ACC112 (cell line): Measurements from ENCODE around the gene ARFRP1.
A peak's percentile ranks its signal among the peaks of the same experiment; 100 is the strongest.
"Not testable (repeated sequence)": the region's sequence is repeated elsewhere in the genome, so short reads cannot be mapped to it uniquely, and the experiment has no call there.

ENCODE experiments used
- H2AFZ ChIP-seq: fragments of 200-600 bp; sonication (generic); one replicate; pipeline ENCODE4 v1.6.0; 2017; ENCODE audit warnings: antibody characterized with exemption, low read length; ENCODE audit not compliant: unreplicated experiment
- H3K27ac ChIP-seq: fragments of 200-600 bp; sonication (generic); 2 replicates; pipeline ENCODE4 v1.5.1; 2014; ENCODE audit warnings: low read depth, mild to moderate bottlenecking, antibody characterized with exemption, low read length, moderate library complexity
- H3K27me3 ChIP-seq: fragments of 200-600 bp; sonication (generic); 2 replicates; pipeline ENCODE4 v1.6.1; 2014; ENCODE audit warnings: mild to moderate bottlenecking, antibody characterized with exemption, low read length, moderate library complexity, mixed read lengths; ENCODE audit not compliant: insufficient read depth
- H3K36me3 ChIP-seq: fragments of 200-600 bp; sonication (generic); 2 replicates; pipeline ENCODE4 v1.6.1; 2016; ENCODE audit warnings: mild to moderate bottlenecking, antibody characterized with exemption, low read length, moderate library complexity, mixed read lengths; ENCODE audit not compliant: insufficient read depth
- H3K4me1 ChIP-seq: fragments of 200-600 bp; sonication (generic); one replicate; pipeline ENCODE4 v1.6.1; 2016; ENCODE audit warnings: low read length, mixed read lengths; ENCODE audit not compliant: insufficient read depth, unreplicated experiment, control insufficient read depth
- H3K4me3 ChIP-seq: fragments of 200-600 bp; sonication (generic); 2 replicates; pipeline ENCODE4 v1.5.1; 2014; ENCODE audit warnings: mild to moderate bottlenecking, low read depth, low read length
- H3K79me2 ChIP-seq: fragments of 200-600 bp; sonication (generic); one replicate; pipeline ENCODE4 v1.6.0; 2016; ENCODE audit warnings: low read length; ENCODE audit not compliant: control insufficient read depth, unreplicated experiment, insufficient read depth

The ARFRP1 gene

DNA sequence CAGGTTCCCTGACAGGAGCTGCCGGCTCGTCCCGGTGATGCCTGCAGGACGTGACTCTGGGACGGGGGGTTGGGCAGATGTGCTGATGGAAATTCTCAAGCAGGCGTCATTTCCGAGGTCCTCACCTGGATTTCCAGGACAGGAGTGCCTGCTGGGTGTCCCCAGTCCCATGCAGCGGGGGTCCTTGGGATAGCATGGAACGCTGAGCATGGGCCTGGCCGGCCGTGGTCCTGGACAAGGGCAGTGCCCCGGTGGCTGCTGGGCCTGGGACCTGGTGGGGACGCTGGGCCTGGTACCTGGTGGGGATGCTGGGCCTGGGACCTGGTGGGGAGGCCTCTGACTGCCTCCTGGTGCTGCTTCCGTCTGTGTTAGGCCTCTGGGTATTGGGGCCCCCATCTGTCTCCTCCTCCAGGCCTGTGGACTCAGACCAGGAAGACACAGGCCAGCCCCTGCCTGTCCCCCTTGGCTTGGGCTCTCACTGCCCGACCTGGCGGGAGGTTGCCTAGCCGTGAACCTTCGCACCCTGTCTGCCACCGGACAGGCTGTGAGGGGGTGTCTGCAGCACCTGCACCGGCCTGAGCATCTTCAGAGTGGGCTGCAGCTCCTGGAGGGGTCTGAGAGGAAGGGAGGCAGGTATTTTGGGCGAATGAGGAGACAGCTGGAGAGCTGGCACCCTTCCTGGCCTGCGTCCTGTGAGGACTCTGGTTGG is 43.5 kb downstream of the ARFRP1 start:
- no peak overlapping the region for H3K4me3 ChIP-seq
- no peak overlapping the region for H2AFZ ChIP-seq
- H3K36me3 ChIP-seq: 0 out of 2 replicates have a peak, but pooled peaks cover 3% of the 10 kb centered on the region
- no peaks in the 10 kb centered on the region for H3K27me3 ChIP-seq
- peaks cover 4% of the 10 kb centered on the region for H3K4me1 ChIP-seq
- peaks cover 18% of the 10 kb centered on the region for H3K79me2 ChIP-seq
- H3K27ac ChIP-seq: no peak overlapping the region

DNA sequence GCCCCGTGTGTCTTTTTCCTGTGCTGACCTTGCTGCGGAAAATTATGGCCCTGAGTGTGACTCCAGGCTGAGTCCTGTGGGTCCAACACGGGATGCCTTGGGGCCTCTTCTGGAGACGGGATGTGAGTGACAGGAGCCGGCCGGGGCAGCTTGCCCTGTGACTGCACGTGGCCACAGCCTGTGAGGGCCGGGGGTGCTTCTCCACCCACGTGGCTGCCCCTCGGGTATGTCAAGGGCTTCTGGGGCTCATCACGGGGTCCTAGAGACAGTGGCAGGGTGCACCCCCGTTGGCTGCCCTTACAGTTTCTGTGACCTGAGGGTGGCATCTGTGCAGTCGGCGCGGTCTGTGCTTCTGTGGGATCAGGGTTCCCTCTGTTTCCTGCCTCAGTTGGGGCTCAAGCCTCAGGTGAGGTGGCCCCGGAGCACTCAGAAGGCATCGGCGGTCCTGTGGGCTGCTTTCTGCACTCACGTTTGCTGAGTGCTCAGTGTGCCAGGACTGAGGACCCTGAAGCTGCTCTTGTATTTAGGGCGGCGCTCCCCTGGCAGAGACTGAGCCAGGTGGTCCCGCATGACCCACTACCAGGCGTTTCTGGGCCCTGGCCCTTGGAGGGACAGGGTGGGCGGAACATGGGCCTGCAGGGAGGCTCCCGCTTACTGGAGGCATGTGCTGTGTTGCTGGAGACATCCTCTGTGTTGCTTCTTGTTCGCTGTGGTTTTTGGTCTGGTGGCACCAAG is 44.3 kb downstream of the ARFRP1 start:
- Histone ChIP-seq H2AFZ (no peak overlapping the region), H3K36me3 (0 out of 2 replicates have a peak, but pooled peaks cover 3% of the 10 kb centered on the region), H3K27ac (no peak overlapping the region), H3K4me3 (no peak overlapping the region), H3K27me3 (no peaks in the 10 kb centered on the region), H3K79me2 (peaks cover 20% of the 10 kb centered on the region), H3K4me1 (peaks cover 6% of the 10 kb centered on the region)

DNA sequence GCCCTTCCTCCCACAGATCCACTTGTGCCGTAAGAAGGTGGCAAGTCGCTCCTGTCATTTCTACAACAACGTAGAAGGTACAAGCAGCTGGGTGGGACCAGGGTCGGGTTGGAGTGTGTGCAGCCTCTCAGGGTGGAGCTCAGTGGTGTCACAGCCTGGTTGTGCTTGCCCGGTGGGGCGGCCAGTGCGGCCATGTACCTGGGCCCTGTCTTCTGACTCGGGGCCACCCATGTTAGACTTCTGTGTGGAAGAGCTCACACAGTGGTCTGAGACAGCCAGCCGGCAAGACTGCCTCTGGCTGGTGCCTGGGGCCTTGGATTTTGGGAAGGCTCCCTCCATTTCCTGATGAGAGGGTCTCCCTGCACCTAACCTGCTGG is 45.0 kb downstream of the ARFRP1 start:
- Histone ChIP-seq H3K4me1 (peaks cover 6% of the 10 kb centered on the region), H3K79me2 (peaks cover 20% of the 10 kb centered on the region), H3K4me3 (no peak overlapping the region), H2AFZ (no peak overlapping the region), H3K27me3 (no peaks in the 10 kb centered on the region), H3K36me3 (0 out of 2 replicates have a peak, but pooled peaks cover 3% of the 10 kb centered on the region), H3K27ac (no peak overlapping the region)

DNA sequence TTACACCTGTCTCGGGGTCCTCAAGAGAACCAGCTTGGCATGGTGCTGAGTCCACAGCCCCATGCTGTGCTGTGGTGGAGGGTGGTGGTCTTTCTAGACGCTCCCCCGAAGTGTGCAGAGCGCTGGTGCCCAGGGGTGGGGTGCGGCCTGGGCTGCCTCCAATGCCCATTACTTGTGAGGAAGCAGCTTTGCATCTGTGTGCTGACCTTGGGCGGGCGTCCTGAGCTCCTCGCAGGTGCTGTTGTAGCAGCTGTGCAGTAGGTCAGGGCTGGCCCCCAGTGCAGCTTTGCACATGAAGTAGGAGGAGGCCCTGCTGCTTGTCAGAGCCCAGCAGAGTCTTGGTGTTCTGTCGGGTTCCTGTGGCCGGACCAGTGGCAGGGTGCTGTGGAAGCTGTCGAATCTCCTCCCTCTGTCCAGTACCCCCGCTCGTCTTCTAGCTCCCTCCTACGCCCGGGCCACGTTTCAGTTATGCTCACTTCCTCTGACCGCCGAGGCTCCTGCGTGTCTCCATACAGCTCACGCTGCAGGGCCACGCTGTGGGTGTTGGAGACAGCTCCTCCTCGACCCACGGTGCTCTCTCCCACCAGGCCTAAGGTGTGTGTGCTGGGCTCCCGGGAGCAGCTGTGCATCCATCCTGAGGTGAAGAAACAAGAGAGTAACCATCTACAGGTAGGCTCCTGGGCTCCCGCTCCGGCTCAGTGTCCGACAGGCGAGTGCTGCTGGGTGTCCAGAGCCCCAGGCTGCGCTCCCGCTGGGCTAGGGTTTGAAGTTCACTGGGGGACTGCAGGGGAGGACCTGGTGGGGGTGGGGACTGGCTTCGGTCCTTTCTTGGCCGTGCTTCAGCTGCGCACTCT is 45.6 kb downstream of the ARFRP1 start:
- H3K36me3 ChIP-seq: no peaks in the 10 kb centered on the region
- peaks cover 20% of the 10 kb centered on the region for H3K79me2 ChIP-seq
- no peak overlapping the region for H2AFZ ChIP-seq
- peaks cover 10% of the 10 kb centered on the region for H3K4me1 ChIP-seq
- H3K27me3 ChIP-seq: no peaks in the 10 kb centered on the region
- no peak overlapping the region for H3K4me3 ChIP-seq
- no peak overlapping the region for H3K27ac ChIP-seq

DNA sequence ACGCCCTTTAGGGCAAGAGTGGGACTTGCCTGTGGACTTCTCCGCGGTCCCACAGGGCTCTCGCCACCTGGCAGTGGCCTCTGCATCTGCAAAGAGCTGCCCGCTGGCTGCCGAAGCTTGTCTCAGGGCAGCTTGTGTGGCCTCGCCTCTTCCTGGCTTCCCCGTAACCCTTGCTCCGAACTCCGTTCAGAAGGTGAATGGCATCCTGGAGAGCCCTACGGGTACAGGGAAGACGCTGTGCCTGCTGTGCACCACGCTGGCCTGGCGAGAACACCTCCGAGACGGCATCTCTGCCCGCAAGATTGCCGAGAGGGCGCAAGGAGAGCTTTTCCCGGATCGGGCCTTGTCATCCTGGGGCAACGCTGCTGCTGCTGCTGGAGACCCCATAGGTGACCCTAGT is 46.7 kb downstream of the ARFRP1 start:
- peaks cover 14% of the 10 kb centered on the region for H3K4me1 ChIP-seq
- H3K27me3 ChIP-seq: no peaks in the 10 kb centered on the region
- H3K27ac ChIP-seq: no peak overlapping the region
- H3K36me3 ChIP-seq: no peaks in the 10 kb centered on the region
- no peak overlapping the region for H2AFZ ChIP-seq
- H3K79me2 ChIP-seq: peaks cover 20% of the 10 kb centered on the region
- H3K4me3 ChIP-seq: no peak overlapping the region

- no peaks in the 10 kb centered on the region for H3K36me3 ChIP-seq
- peaks cover 20% of the 10 kb centered on the region for H3K79me2 ChIP-seq
- no peaks in the 10 kb centered on the region for H3K27me3 ChIP-seq
- no peak overlapping the region for H3K4me3 ChIP-seq
- peaks cover 14% of the 10 kb centered on the region for H3K4me1 ChIP-seq
- H3K27ac ChIP-seq: no peak overlapping the region
- H2AFZ ChIP-seq: no peak overlapping the region
Observed at GRCh38 chr20:63660622-63661021, 47.2 kb downstream of the ARFRP1 start.

DNA sequence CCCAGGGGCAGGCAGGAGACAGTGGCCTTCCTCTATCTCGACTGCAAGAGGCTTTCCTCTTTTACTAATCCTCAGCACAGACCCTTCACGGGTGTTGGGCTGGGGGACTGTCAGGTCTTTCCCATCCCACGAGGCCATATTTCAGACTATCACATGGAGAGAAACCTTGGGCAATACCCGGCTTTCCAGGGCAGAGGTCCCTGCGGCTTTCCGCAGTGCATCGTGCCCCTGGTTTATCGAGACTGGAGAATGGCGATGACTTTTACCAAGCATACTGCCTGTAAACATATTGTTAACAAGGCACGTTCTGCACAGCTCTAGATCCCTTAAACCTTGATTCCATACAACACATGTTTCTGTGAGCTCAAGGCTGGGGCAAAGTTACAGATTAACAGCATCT is 47.6 kb downstream of the ARFRP1 start:
- H3K79me2 ChIP-seq: peaks cover 20% of the 10 kb centered on the region
- not testable (repeated sequence) for H3K4me3 ChIP-seq, H3K36me3 ChIP-seq, H2AFZ ChIP-seq, H3K27me3 ChIP-seq, H3K27ac ChIP-seq
- peaks cover 14% of the 10 kb centered on the region for H3K4me1 ChIP-seq

- H3K36me3 ChIP-seq: no peaks in the 10 kb centered on the region
- no peak overlapping the region for H2AFZ ChIP-seq
- no peaks in the 10 kb centered on the region for H3K27me3 ChIP-seq
- H3K79me2 ChIP-seq: peaks cover 20% of the 10 kb centered on the region
- H3K27ac ChIP-seq: peak overlapping the region; percentile 69; the same call in 1 of the 2 replicates
- H3K4me1 ChIP-seq: peaks cover 14% of the 10 kb centered on the region
- H3K4me3 ChIP-seq: peak overlapping the region; percentile 86
Observed at GRCh38 chr20:63659370-63659769, 48.4 kb downstream of the ARFRP1 start.

DNA sequence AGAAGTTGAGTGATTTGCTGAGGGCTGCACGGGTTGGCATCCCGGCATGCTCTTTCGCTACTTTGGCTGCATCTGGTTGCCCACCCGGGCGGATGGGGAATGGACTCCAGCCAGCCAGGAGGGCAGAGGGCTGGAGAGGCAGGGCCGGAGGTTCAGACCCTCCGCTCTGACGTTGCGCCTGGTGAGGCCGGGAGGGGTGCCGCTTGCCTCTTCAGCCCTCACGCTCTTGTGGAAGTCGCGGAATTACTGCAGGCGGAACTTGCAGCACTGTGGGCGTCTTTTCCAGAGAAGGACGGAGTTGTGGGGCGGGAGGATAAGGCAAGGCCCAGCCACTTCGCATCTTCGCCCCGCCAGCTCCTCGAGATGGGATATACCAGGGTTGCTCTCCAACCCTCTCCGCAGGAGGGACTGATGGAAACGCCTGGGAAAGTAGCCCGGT is 49.0 kb downstream of the ARFRP1 start:
- peak overlapping the region; percentile 69; the same call in 1 of the 2 replicates for H3K27ac ChIP-seq
- H3K79me2 ChIP-seq: peaks cover 20% of the 10 kb centered on the region
- H3K27me3 ChIP-seq: no peaks in the 10 kb centered on the region
- H3K36me3 ChIP-seq: no peaks in the 10 kb centered on the region
- H3K4me1 ChIP-seq: peaks cover 14% of the 10 kb centered on the region
- H3K4me3 ChIP-seq: peak overlapping the region; percentile 86
- H2AFZ ChIP-seq: peak overlapping the region; percentile 45

- Histone ChIP-seq H2AFZ (peak within 1 kb of the TSS; percentile 96), H3K79me2 (peaks cover 20% of the 10 kb centered on the region), H3K27ac (peak within 1 kb of the TSS; percentile 69), H3K36me3 (no peaks in the 10 kb centered on the region), H3K4me1 (peaks cover 14% of the 10 kb centered on the region), H3K27me3 (no peaks in the 10 kb centered on the region), H3K4me3 (peak within 1 kb of the TSS; percentile 86)
Observed at GRCh38 chr20:63657937-63658748, 49.6 kb downstream of the ARFRP1 start, which contains the start of gene RTEL1. TSS of gene RTEL1 (plus strand) at chr20:63658312. CDS start at chr20:63659403, 1,091 bp downstream.
